GM21367 (cell line): ENCODE measurements around the gene IGSF10.

Experiments used
- ATAC-seq: cut with Tn5 transposase; IDR thresholded peaks from one replicate; pipeline ENCODE4 v1.9.1; 2021; ENCODE audit not compliant: unreplicated experiment

Gene IGSF10

DNA sequence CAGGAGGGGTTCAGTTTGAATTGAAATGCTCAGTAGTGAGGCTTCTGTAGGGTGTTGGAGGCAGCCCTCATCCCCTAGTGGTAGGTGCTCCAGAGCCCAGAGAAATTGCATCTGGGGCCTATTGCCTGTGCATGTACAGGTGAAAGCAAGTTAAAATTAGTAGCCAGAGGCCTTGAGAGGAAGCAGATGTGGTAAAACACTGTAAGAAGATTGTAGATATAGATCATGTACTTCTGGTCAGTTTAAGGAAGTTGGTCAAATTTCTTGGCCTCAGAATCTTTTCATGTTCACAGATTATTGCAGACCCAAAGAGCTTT lies 34.6 kb downstream of the IGSF10 start:
- ATAC-seq: no peak

DNA sequence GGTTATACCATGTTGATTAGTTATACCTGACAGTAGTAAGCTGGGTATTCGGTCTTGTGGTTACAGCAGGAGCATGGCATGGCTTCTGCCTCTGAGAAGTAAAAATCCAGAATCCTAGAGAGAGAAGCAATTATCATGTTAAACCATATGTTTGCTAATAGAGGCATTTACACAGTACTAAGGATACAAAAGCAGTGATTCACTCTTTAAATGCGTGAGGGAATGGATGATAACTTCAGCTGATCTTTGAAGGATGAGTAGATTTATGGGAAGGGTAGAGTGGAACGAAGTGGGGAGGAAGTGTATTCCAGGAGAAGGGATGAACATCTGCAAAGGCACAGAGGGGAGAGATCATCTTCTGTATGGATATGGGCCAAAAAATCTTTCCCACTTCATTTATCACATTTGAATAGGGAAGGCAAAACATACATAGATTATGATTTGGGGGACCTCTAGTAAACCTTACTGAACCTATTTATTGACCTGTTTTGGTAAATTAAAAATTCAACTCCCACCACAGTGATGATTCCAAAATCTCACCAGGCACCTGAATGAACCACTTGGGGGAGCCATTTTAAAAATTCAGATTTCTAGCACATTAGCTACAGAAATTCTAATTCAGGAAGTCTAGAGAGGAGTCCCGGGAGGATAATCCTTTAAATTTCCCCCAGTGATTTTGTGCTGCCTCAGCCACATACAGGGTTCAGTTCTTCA lies 35.1 kb downstream of the IGSF10 start:
- no peak for ATAC-seq

- no peak for ATAC-seq
Observed at GRCh38 chr3:151423091-151423490, 37.8 kb downstream of the IGSF10 start.

DNA sequence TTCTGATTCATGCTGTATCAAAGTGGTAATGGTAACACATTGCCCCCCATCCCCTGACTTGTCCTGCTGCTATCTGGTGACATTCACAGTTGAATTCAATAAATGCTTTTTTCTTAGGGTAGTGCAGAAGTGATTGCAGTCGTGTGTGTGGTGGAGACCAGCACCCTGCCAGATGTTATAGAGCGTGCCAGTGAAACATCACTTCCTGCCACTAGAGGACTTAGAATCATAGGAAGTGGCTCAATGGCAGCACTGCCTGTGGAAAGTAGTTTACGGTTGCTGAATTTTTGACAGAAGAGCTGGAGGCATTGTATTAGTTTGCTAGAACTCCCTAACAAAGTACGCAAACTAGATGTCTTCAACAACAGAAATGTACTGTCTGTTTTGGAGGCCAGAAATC lies 38.9 kb downstream of the IGSF10 start:
- no peak for ATAC-seq

DNA sequence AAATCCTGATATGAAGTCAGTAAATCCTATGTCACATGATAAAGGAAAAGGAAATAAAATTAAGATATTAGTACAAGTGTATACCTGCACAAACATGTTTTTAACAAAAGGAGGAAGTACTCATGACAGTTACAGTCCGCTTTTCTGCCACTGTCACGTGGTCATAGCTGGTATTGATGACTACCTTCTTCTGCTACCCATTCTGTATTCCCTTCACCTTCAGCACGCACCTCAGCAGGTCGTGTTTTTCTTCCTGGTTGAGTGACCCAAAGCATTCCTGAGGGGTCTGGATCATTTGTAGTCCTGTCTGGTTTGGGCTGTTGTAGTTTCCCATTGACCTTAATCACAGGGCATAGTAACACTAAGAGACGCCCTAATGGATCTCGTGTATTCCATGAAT lies 41.1 kb downstream of the IGSF10 start:
- ATAC-seq: no peak

- ATAC-seq: no peak
Observed at GRCh38 chr3:151415289-151415688, 45.6 kb downstream of the IGSF10 start.

- ATAC-seq: no peak
Observed at GRCh38 chr3:151412989-151413388, 47.9 kb downstream of the IGSF10 start.
